ENCODE results near the gene PPP1R37. TPM values are rescaled to one million over a fixed set of nuclear protein-coding genes. Genes with fewer than 3 reads are reported as not detected.

The PPP1R37 gene
- total and polyA plus RNA-seq, 5 donors = 16.5 to 24.9 (median 19.0) TPM

- intact Hi-C loops (cut with DNase I) = loop anchor here in 2 of 4 donors (10.0 kb wide), 1 partner anchor 49 kb away; the partner anchor contains the start of gene EXOC3L2 (in 2 of the 2)
- no peaks in the 10 kb centered on the region for H3K9me3 ChIP-seq (ENCODE audit: control insufficient read depth, low read length)
- H3K4me1 ChIP-seq (ENCODE audit: control insufficient read depth, insufficient read depth, low read length) = no peaks in the 10 kb centered on the region
- 90% methylated on average over 6 of the region's 6 CpGs for WGBS
- ATAC-seq (no peak), DNase-seq (no peak)
- no peak overlapping the region for H3K27ac ChIP-seq (ENCODE audit: low read length)
- no peak overlapping the region for H3K4me3 ChIP-seq (ENCODE audit: low read length)
- no peaks in the 10 kb centered on the region for H3K27me3 ChIP-seq (ENCODE audit: control insufficient read depth, insufficient read depth)
Observed at GRCh38 chr19:45195764-45196163, 102.8 kb downstream of the PPP1R37 start.

Other genes starting within 250 kb of the PPP1R37 start
- 100 to 1,000 TPM in 1 of 4 donors, 10 to 100 TPM in 3; 47.8 to 106 (median 57.5) TPM for gene NECTIN2, start 246.9 kb upstream of the PPP1R37 start, total RNA-seq
- gene NECTIN2, start 246.9 kb upstream of the PPP1R37 start, polyA plus RNA-seq = 44.2 TPM
- 10 to 100 TPM; 36.7 to 51.4 (median 46.8) TPM for gene TOMM40, start 201.9 kb upstream of the PPP1R37 start, total RNA-seq
- 38.5 TPM for gene TOMM40, start 201.9 kb upstream of the PPP1R37 start, polyA plus RNA-seq
- 10 to 100 TPM; 28.6 to 86.2 (median 82.2) TPM for gene APOE, start 187.4 kb upstream of the PPP1R37 start, total RNA-seq
- 109 TPM for gene APOE, start 187.4 kb upstream of the PPP1R37 start, polyA plus RNA-seq
- 1 to 10 TPM; 3.1 to 10.0 (median 6.2) TPM for gene APOC1, start 178.6 kb upstream of the PPP1R37 start, total RNA-seq
- gene APOC1, start 178.6 kb upstream of the PPP1R37 start, polyA plus RNA-seq = 15.4 TPM
- not detected for gene APOC4, start 150.9 kb upstream of the PPP1R37 start, total RNA-seq
- gene APOC4, start 150.9 kb upstream of the PPP1R37 start, polyA plus RNA-seq = not detected
- not detected for gene APOC2, start 147.1 kb upstream of the PPP1R37 start, total RNA-seq
- 0.68 TPM for gene APOC2, start 147.1 kb upstream of the PPP1R37 start, polyA plus RNA-seq
- 100 to 1,000 TPM in 2 of 4 donors, 10 to 100 TPM in 2; 81.4 to 106 (median 93.0) TPM for gene CLPTM1, start 137.8 kb upstream of the PPP1R37 start, total RNA-seq
- gene CLPTM1, start 137.8 kb upstream of the PPP1R37 start, polyA plus RNA-seq = 85.7 TPM
- 1 to 10 TPM; 2.3 to 6.5 (median 3.3) TPM for gene RELB, start 91.7 kb upstream of the PPP1R37 start, total RNA-seq
- 2.4 TPM for gene RELB, start 91.7 kb upstream of the PPP1R37 start, polyA plus RNA-seq
- 10 to 100 TPM; 34.3 to 36.7 (median 36.1) TPM for gene CLASRP, start 54.1 kb upstream of the PPP1R37 start, total RNA-seq
- gene CLASRP, start 54.1 kb upstream of the PPP1R37 start, polyA plus RNA-seq = 36.8 TPM
- under 1 TPM in 3 of 4 donors, not detected in 1; 0.25 to 0.35 (median 0.29) TPM for gene ZNF296, start 16.7 kb upstream of the PPP1R37 start, total RNA-seq
- gene ZNF296, start 16.7 kb upstream of the PPP1R37 start, polyA plus RNA-seq = 0.25 TPM
- gene GEMIN7, start 13.9 kb upstream of the PPP1R37 start, total RNA-seq = 10 to 100 TPM; 10.9 to 15.0 (median 12.8) TPM
- 27.9 TPM for gene GEMIN7, start 13.9 kb upstream of the PPP1R37 start, polyA plus RNA-seq
- gene NKPD1, start 67.8 kb downstream of the PPP1R37 start, total RNA-seq = under 1 TPM in 1 of 4 donors, not detected in 3; 0.06 TPM
- 0.07 TPM for gene NKPD1, start 67.8 kb downstream of the PPP1R37 start, polyA plus RNA-seq
- gene TRAPPC6A, start 85.1 kb downstream of the PPP1R37 start, total RNA-seq = 10 to 100 TPM; 15.2 to 19.4 (median 17.2) TPM
- 26.5 TPM for gene TRAPPC6A, start 85.1 kb downstream of the PPP1R37 start, polyA plus RNA-seq
- 1 to 10 TPM; 3.8 to 8.2 (median 6.2) TPM for gene BLOC1S3, start 85.6 kb downstream of the PPP1R37 start, total RNA-seq
- gene BLOC1S3, start 85.6 kb downstream of the PPP1R37 start, polyA plus RNA-seq = 2.4 TPM
- gene EXOC3L2, start 152.2 kb downstream of the PPP1R37 start, total RNA-seq = 1 to 10 TPM; 3.4 to 5.6 (median 4.5) TPM
- gene EXOC3L2, start 152.2 kb downstream of the PPP1R37 start, polyA plus RNA-seq = 2.7 TPM
- 10 to 100 TPM; 29.0 to 54.5 (median 40.4) TPM for gene MARK4, start 158.1 kb downstream of the PPP1R37 start, total RNA-seq
- 21.0 TPM for gene MARK4, start 158.1 kb downstream of the PPP1R37 start, polyA plus RNA-seq
- 1,000 to 10,000 TPM; 2,910 to 4,826 (median 3,330) TPM for gene CKM, start 229.7 kb downstream of the PPP1R37 start, total RNA-seq
- gene CKM, start 229.7 kb downstream of the PPP1R37 start, polyA plus RNA-seq = 5,160 TPM
- not detected for gene KLC3, start 247.6 kb downstream of the PPP1R37 start, total RNA-seq
- 0.18 TPM for gene KLC3, start 247.6 kb downstream of the PPP1R37 start, polyA plus RNA-seq